Renal cortical epithelial cell (primary cell): ENCODE data around the gene SLC6A9. TPM values are rescaled to one million over a fixed set of nuclear protein-coding genes. Genes with fewer than 3 reads are reported as not detected.

Experiments
- DNase-seq: peaks from one replicate; pipeline ENCODE4 v3.0.0-alpha.2; 2011; ENCODE audit warnings: low read depth
- total RNA-seq: library from RNA; depleted of rRNA; stranded (reverse); fragments of >200 nt; gene quantifications from 2 replicates; pipeline ENCODE4 v1.2.3, GENCODE V29; 2014

Gene SLC6A9
- 2.8 and 5.0 TPM in 2 replicates for total RNA-seq

GRCh38 chr1:44031252-44032169 lies at the start of gene SLC6A9:
Gene SLC6A9, minus strand, starts transcription at chr1:44031462. Its CDS starts 7,185 bp downstream, at chr1:44024277.
- DNase-seq: peak; percentile 16

- DNase-seq: no peak
Observed at GRCh38 chr1:44079566-44079965, 48.3 kb upstream of the SLC6A9 start.

GRCh38 chr1:44078104-44078503 lies 46.8 kb upstream of the SLC6A9 start:
- no peak for DNase-seq

- no peak for DNase-seq
Observed at GRCh38 chr1:44077421-44077820, 46.2 kb upstream of the SLC6A9 start.

GRCh38 chr1:44076066-44076465 lies 44.8 kb upstream of the SLC6A9 start:
- DNase-seq: peak; percentile 78

GRCh38 chr1:44074415-44074814 lies 43.2 kb upstream of the SLC6A9 start:
- no peak for DNase-seq

- DNase-seq: no peak
Observed at GRCh38 chr1:44073528-44073927, 42.3 kb upstream of the SLC6A9 start.

GRCh38 chr1:44072821-44073220 lies 41.6 kb upstream of the SLC6A9 start:
- DNase-seq: no peak

GRCh38 chr1:44072204-44072603 lies 40.9 kb upstream of the SLC6A9 start:
- peak; percentile 97 for DNase-seq

- no peak for DNase-seq
Observed at GRCh38 chr1:44071461-44071860, 40.2 kb upstream of the SLC6A9 start.

GRCh38 chr1:44068442-44068921 lies 37.2 kb upstream of the SLC6A9 start:
- peak; percentile 53 for DNase-seq

GRCh38 chr1:44067266-44068250 lies 36.3 kb upstream of the SLC6A9 start:
- DNase-seq: no peak

GRCh38 chr1:44062656-44063179 lies 31.5 kb upstream of the SLC6A9 start:
- DNase-seq: no peak

- DNase-seq: no peak
Observed at GRCh38 chr1:44061857-44062256, 30.6 kb upstream of the SLC6A9 start.

GRCh38 chr1:44060830-44061267 lies 29.6 kb upstream of the SLC6A9 start:
- peak; percentile 30 for DNase-seq

GRCh38 chr1:44059664-44060355 lies 28.5 kb upstream of the SLC6A9 start:
- peak; percentile 64 for DNase-seq

GRCh38 chr1:44059212-44059611 lies 27.9 kb upstream of the SLC6A9 start:
- DNase-seq: peak; percentile 13

GRCh38 chr1:44057293-44057692 lies 26.0 kb upstream of the SLC6A9 start:
- no peak for DNase-seq

- DNase-seq: no peak
Observed at GRCh38 chr1:44053394-44053793, 22.1 kb upstream of the SLC6A9 start.

- DNase-seq: peak; percentile 17
Observed at GRCh38 chr1:44050261-44050660, 19.0 kb upstream of the SLC6A9 start.

GRCh38 chr1:44049839-44050238 lies 18.6 kb upstream of the SLC6A9 start:
- peak; percentile 75 for DNase-seq
